ENCODE results near the gene IGF1R.

Gene IGF1R

DNA sequence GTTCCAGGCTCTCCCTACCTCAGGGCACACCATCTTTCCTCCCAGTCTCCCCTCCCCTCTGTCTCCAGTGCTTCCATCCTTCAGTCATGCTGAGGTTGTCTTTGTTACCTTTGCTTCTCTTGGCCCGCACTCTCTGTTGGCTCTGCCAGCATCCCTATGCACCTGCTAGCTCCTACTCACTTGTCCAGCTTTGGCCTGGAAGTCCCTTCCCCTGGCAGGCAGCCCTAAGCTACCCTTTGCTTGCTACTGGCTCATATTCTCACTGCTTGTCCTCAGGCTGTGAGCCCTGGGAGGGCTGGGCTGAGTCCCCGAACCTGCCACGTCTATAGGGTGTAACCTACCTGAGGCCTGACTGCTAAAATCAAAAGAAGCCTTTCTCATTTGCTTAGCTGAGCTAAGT lies 236.6 kb downstream of the IGF1R start:
- no peak for DNase-seq (ENCODE audit: low read depth in 2 of 2)

DNA sequence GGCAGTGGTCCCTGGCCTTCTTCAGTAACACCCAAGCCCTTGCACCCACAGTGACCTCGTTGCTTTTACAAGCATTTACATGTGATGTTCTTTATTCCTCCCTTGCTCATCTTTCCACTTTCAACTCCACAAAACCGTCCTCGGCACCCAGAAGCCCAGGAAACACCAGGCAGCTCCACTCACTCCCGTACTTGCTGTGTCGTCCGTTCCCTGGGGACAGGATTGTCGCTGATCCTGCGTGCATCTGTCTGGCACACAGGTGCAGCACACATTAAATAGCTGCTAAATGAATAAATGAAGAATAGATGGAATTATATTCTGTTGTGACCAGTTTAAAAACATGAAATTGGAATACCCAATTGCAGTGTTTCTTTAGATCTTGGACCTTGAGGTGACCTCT lies 239.6 kb downstream of the IGF1R start:
- DNase-seq (ENCODE audit: low read depth in 2 of 2) = no peak

DNA sequence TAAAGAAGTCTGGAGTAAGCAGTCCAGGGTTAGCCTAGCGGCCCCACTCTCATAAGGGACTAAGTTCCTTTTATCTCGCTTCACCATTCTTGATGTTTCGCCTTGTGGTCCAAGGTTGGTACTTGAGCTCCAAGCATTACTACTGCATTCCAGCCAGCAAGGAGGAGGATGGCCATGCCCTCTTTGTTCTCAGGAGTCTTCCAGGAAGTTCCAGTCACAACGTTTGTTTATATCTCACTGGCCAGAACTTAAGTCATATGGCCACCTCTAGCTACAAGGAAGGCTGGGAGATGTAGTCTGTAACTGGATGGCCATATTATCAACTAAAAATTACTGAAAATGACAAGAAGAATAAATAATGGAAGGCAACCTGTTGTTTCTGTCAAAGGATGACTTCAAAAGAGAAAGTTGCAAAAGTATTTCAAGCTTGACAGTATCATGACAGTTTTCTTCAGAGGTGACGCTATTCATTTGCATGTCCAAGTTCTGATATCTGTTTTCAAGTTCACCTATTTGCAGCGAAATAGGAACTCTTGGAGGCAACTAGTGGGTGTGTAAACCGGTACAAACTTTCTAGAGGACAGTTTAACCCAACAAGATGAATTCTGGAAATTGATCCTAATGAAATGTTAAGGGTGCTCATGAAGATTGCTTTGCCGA lies 240.6 kb downstream of the IGF1R start:
- DNase-seq (ENCODE audit: low read depth in 2 of 2) = no peak

DNA sequence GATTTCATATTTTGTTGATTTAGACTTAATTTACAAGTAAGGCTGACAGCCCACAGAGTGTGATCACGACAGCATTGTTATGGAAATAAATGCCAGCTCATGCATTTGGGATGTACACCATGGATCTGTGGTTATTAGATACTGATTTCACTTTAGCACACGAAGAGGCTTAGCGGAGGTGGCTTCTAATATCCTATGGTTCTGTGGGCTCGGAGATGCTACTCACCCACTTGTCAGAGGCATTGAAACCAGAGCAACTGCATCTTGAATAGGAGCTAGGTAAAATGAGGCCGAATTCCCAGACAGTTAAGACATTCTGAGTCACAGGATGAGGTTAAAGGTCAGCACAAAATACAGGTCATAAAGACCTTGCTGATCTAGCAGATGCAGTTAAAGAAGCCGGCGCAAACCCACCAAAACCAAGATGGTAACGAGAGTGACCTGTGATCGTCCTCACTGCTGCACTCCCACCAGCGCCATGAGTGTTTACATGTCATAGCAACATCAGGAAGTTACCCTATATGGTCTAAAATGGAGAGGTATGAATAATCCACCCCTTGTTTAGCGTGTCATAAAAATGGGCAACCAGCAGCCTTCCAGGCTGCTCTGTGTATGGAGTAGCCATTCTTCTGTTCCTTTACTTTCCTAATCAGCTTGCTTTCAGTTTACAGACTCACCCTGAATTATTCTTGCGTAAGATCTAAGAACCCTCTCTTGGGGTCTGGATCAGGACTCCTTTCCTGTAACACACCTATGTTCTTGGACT lies 241.8 kb downstream of the IGF1R start:
- DNase-seq (ENCODE audit: low read depth in 2 of 2) = no peak

DNA sequence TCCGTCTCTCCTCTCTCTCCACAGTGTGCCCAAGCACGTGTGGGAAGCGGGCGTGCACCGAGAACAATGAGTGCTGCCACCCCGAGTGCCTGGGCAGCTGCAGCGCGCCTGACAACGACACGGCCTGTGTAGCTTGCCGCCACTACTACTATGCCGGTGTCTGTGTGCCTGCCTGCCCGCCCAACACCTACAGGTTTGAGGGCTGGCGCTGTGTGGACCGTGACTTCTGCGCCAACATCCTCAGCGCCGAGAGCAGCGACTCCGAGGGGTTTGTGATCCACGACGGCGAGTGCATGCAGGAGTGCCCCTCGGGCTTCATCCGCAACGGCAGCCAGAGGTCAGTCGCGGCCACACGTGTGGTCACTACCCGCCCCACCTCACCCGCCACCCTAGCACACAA lies 243.0 kb downstream of the IGF1R start:
- no peak for DNase-seq (ENCODE audit: low read depth in 2 of 2)

DNA sequence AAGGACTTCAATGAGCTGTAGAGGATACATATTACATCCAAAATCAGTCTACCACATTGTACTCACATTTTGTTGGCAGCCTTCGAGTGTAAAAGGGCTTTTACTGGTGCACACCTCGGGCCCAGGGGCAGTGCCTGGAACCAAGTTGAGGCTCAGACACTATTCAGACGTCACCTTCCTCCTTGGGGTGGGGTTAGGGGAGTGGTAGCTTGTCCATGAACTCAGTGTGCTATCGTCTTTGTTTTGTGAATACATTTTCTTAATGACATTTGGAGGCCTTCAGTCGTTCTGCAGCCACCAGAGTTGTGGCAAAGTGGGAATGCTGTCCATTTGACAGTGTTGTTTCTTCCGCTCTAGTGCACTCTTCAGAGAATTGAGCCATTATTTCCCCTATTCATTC lies 245.1 kb downstream of the IGF1R start:
- no peak for DNase-seq (ENCODE audit: low read depth in 2 of 2)

DNA sequence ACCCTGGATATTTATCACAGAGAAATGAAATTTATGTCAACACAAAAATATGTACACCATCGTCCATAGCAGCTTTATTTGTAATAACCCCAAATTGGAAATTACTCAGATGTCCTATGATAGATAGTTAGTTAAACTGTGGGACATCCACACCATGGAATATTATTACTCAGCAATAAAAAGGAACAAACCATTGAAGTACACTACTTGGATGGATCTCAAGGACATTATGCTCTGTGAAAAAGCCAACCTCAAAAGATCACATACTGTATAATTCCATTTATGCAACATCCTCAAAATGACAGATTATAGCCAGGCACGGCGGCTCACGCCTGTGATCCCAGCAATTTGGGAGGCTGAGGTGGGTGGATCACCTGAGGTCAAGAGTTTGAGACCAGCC lies 246.0 kb downstream of the IGF1R start:
- DNase-seq (ENCODE audit: low read depth in 2 of 2) = no peak

DNA sequence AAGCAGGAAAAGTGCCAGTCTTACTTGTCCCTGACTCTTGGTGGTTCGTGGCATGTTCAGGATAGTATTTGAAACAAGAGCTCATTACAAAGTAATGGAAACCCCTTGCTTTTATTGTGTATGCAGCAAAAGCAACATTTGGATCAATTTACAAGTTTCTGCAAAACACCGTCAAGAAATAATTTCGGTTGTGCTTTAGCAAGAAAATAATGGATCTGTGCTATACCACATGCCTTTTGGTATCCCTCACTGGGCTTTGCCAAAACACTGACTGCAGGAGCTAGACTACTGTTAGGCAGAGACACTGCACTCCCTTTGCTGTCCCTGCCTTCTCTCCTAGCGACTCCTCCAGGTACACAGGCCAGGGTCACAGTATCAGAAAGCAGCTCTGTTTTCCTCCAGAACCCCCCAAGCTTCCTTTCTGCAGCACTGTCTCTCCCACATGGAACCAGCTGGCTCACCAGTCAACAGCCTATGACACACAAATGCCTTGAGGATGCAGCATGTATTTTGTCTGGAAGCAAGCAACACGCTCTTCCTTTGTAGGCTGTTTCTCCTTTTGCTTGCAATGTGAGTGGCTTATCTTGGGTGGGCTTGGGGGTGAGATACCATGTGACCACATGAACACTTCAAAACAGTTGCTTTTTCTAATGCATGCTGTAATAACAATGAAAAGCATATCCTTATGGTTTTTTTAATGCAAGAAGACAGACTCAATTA lies 247.8 kb downstream of the IGF1R start:
- no peak for DNase-seq (ENCODE audit: low read depth in 2 of 2)

DNA sequence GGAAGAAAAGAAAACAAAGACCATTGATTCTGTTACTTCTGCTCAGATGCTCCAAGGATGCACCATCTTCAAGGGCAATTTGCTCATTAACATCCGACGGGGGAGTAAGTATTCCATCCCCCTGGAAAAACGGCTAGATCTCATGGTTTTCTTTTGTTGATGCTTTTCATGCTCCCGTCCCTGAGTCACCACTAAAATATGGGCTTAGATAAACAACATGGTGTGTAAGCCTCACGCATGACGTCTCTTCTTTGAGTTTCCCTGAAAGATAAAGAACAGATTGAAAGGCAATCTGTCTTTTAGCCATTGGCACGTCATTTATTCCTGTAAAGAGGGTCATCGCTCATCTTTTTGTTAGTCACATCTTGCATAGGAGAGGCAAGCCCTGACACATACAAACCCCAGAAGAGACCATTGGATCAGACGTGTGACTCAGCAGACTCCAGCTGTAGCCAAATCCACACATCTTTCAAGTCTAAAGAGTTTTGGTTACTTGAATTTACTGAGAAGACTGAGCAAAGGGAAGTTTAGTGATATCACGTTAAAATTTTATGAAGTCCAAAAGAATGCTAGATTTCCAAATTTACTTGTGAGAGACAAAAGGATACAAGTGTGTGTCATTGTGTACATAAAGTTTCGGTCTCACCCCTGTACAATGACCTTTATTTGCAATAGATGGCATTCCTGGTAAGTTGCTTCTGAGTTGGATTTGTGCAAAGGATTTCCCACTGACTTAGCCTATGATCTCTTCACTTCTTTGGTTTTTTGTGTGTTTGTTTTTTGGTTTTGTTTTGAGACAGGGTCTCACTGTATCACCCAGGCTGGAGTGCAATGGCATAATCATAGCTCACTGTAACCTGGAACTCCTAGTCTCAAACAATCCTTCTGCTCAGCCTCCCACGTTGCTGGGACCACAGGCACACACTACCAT lies 248.7 kb downstream of the IGF1R start:
- no peak for DNase-seq (ENCODE audit: low read depth in 2 of 2)

DNA sequence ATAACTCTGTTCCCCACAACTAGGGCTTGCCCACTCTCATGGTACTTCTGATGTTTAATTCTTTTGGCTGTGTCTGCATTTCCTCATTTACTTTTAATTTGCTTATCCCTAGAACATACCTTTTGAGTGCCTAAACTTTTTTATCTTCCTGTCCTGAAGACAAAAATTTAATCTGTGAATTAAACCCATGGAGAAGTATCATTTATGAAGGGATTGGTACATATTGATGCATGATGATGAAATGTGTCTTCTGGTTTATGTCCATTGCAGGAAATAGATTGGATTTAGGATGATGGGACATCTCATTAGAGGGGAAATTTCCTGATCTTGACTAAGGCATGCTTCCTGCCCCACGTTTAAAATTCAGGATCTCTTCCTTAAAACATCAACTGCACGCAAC lies 249.8 kb downstream of the IGF1R start:
- DNase-seq (ENCODE audit: low read depth in 2 of 2) = no peak

DNA sequence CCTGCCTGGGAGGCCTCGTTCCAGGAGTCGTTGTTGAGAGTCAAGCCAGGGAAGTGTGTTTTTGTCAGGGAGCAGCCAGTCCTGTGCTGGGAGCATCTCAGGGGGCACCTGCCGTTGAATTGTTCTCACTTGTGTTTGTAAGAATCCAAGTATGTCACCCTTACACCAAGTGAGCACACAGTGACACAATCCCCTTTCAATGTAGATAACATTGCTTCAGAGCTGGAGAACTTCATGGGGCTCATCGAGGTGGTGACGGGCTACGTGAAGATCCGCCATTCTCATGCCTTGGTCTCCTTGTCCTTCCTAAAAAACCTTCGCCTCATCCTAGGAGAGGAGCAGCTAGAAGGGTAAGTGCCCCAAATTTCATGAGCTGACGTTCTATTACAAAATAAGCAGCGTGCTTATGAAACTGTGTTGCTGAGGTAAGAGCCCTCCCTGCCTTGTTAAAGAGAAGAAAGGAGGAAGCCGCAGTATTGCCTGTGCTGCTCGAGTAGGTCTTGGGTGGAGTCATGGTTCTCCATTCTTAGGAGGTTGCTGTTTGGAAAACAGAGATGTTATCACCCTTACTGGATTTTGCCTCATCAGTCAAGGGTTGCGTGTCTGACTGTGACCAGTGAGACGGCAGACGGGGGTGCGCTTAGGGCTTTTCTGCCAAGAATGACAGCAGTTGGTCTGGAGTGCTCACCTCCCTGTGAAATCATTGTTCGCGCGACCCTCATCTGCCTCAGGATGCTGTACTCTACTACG lies 251.1 kb downstream of the IGF1R start:
- no peak for DNase-seq (ENCODE audit: low read depth in 2 of 2)

DNA sequence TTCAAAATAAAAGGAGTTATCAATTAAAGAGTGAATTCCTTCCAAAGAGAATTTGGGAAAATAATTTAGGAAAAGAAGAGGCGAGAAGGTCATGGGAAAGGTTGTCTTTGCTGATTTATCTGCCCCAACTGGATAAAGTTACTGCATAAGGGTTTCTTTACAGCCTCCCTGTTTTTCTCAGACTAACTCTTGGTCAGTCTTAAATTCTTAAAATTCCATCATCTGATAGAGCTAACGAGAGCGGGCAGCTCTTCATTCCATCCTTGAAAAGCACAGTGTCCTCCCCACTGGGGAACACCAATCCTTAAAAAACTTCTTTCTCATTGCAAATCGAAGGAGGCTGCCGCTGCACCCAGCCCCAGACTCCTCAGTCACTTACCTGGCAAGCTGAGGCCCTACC lies 252.0 kb downstream of the IGF1R start:
- DNase-seq (ENCODE audit: low read depth in 2 of 2) = no peak

DNA sequence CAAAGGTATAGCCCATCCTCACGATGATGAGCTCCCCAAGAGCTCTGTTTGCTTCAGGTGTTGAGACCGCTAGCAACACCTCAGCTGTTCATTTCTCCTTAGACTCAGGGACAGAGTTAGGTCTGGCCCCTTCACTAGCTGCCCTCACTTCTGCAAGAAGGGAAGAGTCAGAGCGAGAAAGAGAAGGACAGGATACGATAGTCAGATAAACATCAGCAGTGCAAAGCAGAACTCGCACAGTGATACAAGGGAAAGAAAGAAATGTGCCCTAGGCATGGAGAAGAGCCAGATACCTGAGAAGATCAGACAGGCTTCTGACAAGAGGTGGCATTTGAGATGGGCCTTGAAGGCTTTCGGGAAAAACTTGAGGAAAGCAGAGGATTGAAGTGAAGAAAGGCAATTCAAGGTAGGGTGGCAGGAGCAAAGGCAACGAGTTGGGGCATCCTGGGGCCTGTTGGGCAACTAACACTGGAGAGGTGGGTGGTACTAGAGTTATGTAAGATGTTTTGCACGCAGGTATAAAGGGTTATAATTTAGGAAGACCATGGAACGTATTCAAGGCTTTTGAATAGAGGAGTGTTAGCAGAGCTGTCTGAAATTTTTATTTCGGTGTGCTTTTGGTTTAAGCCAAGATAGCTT lies 253.2 kb downstream of the IGF1R start:
- no peak for DNase-seq (ENCODE audit: low read depth in 2 of 2)

DNA sequence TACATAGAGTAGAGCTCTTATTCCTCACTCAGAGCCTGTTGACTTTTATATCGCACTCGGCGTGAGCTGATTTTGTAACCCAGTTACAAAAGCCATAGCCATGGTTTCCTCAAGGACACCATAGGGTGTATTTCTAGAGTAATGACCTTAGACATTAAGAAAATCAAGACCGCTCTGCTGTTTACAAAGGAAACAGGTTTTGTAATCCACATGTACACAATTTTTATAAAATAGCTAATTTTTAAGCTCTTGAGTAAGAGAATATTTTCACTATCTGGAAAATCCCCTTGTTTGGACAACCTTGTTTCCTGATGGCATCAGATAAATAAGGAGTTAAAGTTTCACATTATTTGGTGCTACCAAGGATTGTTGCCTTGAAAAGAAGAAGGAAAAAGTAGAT lies 254.6 kb downstream of the IGF1R start:
- no peak for DNase-seq (ENCODE audit: low read depth in 2 of 2)

DNA sequence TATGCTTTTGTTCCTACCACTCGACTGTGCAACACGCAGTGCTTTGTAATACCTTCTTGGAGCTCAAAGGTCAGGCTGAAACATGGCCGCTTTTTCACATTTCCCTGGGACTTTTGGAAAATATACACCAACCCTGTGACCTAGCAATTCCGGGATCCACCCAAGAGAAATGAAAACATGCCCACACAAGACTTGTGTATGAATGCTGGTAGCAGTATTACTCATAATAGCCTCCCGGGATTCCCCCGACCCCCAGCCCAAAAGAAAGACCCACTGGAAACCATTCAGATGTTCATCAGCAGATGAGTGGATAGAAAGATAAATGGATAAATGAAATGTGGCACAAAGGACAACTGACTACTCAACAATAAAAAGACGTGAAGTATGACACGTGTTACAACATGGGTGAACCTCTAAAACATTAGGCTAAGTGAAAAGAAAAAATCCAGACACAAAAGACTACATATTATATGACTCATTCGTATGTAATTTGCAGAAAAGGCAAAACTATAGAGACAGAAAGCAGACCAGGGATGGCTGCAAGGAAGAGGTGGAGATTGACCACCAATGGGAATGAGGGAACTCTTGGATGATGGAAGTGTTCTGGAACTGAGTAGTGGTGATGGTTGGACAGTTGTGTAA lies 255.2 kb downstream of the IGF1R start:
- DNase-seq (ENCODE audit: low read depth in 2 of 2) = no peak

DNA sequence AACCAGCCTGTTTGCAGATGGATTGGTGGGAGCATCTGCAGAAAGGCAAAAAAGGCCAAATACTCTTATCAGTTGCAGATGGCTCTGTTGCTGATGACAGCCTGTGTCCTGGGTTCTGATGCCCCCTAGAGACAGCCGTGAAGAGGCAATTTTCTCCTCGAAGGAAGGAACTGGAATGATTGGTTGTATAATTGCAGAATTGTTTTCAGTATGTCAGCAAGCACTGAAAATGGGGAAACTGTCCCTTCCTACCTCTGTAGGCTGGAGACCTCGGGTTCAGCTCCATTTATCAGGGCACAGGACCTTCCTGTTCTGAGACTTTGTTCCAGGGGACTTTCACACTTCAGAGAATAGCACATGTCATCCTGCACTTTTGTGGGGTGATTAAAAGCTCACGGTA lies 256.2 kb downstream of the IGF1R start:
- DNase-seq (ENCODE audit: low read depth in 2 of 2) = no peak

DNA sequence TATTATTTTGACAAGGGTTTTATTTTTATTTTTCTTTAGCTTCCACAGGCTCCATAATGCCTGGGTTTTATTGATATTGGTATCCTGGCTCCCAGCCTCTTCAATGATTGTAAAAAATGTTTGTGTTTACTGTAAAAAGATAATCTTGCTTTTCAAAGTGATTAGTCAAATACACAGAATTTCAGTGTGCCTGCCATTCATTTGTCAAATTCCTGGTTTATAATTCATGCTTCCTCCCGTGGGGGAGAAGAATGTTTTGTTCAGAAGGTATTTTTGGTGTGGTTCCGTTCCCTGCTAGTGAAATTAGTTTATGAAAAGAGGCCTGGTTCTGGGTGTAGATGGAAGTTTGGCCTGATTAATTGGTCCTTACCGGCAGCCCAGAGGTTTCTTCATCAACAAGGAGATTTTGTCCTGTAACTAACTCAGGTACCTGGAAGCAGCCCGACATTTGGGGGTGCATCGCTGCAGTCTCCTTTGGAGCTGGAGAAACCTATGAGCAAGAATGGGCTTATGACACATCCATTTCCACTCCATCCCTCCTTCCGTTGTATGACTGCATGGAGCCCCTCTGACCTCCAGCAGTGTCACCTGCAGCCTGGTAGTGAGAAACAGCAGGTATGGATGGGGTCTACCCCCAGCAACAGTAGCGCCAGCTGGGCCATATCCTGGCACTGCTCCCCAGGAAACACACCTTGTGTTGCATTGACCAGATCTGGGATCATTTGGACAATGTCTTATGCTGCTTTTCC lies 257.8 kb downstream of the IGF1R start:
- DNase-seq (ENCODE audit: low read depth in 2 of 2) = no peak

DNA sequence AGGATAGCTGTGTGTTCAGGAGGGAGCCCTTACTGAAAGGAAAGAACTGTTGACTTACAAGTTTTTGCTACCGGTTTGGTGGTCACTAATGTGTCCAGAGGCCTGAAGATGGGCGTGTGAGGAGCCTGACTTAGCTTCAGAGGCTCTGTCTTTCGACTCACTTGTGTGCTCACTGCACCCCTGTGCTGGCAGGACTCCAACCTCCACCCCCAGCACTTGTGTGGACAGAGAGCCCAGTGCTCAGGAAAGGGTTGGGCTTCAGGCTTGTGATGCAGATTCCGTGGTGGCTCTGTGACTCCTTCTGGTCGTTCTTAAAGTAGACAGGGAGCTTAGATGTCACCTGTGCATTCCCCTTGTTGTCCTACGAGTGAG lies 258.4 kb downstream of the IGF1R start:
- no peak for DNase-seq (ENCODE audit: low read depth in 2 of 2)

DNA sequence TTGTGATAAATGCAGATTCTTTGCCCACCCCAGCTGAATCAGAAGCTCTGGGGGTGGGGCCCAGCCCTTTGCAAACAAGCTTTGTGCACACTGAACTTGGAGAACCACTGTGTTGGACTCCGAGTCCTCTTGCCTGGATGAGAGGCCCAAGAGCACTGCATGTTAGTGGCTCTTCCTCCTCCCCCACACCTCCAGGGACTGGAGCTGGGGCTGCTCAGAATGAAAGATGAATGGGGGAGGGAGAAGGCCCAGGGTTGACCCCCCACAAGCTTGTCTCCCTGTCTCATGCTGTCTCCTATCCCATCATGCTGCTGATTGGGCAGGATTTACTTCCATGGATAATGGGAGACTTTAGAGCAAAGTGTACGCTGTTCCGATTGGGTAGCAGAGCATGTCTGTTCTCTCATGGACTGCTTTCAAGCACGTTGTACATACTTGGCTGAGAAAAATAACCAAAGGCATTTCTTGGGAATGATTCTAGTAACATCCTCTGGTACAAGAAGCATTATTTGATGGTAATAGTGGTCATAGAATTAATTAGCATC lies 259.7 kb downstream of the IGF1R start:
- DNase-seq (ENCODE audit: low read depth in 2 of 2) = no peak
